ENCODE results near the gene MCTP2.
A peak's percentile ranks its signal among the peaks of the same experiment; 100 is the strongest.

MCTP2 gene

DNA sequence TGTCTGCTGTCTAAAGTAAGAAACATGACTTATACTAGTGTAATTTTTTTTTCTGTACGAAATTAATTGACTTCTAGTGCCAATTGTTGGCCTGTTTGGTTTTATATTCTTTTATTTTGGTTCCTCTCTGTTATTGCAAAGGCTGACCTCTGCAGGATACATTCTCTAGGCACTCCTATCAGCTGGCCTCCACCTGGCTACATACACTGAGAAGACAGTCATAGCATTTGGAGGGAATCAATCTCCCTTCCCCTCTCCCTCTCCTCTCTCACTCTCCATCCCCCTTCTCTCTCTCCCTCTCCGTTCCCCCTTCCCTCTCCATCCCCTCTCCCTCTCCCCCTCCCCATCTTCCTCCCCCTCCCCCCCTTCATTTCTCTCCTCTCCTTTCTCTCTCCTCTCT, 116.7 kb downstream of the MCTP2 start:
- no peak for DNase-seq (ENCODE audit: low read depth)

DNA sequence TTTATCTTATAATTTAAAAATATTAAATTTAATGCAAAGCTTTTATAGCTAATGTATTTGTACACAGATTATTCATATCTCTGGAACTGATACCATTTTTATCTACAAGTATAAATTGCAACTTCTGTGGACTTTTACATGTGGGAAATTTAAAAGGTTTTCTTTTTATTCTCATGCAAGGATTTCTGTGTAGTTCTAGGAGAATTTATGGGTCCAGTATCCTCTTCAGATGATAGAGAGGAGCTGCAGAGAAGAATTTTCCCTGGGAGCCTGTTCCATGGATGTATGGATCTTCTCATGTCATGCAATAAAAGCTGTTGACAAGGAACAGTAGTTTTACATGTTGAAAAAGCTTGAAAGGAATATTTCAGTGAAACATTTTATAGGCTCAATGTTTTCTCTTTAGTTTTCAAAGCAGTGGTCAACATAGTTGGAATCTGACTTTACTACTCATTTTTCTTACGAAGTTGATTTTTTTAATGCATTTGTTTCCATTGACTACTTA, 119.7 kb downstream of the MCTP2 start:
- no peak for DNase-seq (ENCODE audit: low read depth)
- H3K4me3 ChIP-seq (ENCODE audit: control insufficient read depth, low read depth, low read length) = no peak overlapping the region
- TF ChIP-seq, protein P1, sequence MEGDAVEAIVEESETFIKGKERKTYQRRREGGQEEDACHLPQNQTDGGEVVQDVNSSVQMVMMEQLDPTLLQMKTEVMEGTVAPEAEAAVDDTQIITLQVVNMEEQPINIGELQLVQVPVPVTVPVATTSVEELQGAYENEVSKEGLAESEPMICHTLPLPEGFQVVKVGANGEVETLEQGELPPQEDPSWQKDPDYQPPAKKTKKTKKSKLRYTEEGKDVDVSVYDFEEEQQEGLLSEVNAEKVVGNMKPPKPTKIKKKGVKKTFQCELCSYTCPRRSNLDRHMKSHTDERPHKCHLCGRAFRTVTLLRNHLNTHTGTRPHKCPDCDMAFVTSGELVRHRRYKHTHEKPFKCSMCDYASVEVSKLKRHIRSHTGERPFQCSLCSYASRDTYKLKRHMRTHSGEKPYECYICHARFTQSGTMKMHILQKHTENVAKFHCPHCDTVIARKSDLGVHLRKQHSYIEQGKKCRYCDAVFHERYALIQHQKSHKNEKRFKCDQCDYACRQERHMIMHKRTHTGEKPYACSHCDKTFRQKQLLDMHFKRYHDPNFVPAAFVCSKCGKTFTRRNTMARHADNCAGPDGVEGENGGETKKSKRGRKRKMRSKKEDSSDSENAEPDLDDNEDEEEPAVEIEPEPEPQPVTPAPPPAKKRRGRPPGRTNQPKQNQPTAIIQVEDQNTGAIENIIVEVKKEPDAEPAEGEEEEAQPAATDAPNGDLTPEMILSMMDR (IDR thresholded peaks at IDR 0.05; ENCODE audit: control insufficient read depth, insufficient read depth, low read depth, low read length, missing control alignments) = no peak

More for the DNA sequence above, 116.7 kb downstream of the MCTP2 start:
- TF ChIP-seq, protein P1 (IDR thresholded peaks at IDR 0.05; ENCODE audit: control insufficient read depth, insufficient read depth, low read depth, low read length, missing control alignments) = no peak
- no peak overlapping the region for H3K4me3 ChIP-seq (ENCODE audit: control insufficient read depth, low read depth, low read length)

DNA sequence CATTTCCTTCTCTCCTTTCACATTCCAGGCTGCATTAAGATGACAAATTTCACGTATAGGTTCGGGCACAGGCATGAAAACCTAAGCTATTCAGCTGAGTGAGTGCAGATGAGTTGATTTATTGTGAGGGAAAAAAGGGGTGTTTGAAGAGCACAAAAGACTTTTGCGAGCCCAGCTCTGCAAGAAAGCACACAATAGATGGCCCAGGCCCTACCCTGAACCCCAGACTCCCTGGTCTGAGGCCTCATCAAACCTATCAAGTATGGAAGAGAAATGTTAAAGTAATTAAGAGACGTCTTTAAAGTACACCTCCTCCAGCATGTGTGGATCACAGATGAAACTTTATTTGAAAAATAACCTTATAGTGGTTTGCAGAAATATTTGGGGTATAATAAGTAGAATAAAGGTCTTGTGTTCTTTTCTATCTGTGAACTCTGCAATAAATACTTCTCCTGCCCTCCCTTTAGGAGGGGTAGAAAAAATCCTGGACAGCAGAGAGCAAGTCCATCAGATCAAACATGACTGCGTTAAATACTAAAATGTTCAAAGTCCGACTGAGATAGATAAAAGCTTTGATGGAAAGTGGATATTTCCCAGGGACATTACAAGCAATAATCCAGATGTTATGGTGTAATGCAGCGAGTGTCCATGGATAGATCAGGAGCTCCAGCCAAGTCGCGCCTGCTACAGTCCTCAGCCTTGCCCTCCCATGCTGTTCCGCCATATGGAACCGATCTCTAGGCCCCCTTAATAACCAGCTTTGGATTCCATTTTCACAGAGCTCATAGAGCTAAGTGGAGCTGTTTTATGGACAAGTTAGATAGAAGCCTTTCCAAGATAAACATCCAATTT, 121.5 kb downstream of the MCTP2 start:
- no peak for DNase-seq (ENCODE audit: low read depth)
- no peak overlapping the region for H3K4me3 ChIP-seq (ENCODE audit: control insufficient read depth, low read depth, low read length)
- TF ChIP-seq, protein P1 (IDR thresholded peaks at IDR 0.05; ENCODE audit: control insufficient read depth, insufficient read depth, low read depth, low read length, missing control alignments) = no peak

DNA sequence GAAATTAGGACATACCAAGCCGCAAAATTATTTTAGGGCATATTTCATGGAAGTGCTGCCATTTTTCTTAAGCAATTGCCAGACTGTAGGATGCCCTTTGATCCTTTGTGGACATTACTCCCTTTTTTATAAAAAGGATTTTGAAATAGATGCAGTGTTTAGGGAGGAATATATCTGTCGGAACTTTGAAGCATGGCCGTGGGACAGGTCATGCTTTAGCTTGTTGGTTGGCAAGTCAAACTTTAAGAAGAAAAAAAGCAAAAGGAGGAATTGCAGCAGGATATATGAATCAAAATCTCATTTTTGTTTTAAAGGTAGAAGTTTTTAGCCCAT, 122.1 kb downstream of the MCTP2 start:
- DNase-seq (ENCODE audit: low read depth) = peak; percentile 13
- TF ChIP-seq, protein P1 (IDR thresholded peaks at IDR 0.05; ENCODE audit: control insufficient read depth, insufficient read depth, low read depth, low read length, missing control alignments) = no peak
- H3K4me3 ChIP-seq (ENCODE audit: control insufficient read depth, low read depth, low read length) = no peak overlapping the region

DNA sequence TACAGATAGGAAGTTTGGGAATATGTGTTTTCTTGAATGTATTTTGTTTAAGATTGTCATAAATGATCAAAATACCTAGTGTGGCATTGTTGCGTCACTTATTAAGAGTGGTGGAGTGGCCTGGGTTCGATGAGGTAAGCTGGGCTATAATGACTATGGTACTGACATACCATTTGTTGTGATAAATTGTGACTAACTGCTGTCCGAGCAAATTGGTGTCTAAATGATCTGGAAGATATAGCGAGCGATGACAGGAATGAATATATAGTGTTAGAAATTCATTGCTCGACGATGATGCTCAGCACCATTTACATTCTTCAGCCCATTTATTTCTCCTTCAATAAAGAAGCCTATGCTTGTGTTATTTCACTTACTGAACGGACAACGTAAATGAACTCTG, 123.3 kb downstream of the MCTP2 start:
- TF ChIP-seq, protein P1 (IDR thresholded peaks at IDR 0.05; ENCODE audit: control insufficient read depth, insufficient read depth, low read depth, low read length, missing control alignments) = no peak
- no peak overlapping the region for H3K4me3 ChIP-seq (ENCODE audit: control insufficient read depth, low read depth, low read length)
- no peak for DNase-seq (ENCODE audit: low read depth)

DNA sequence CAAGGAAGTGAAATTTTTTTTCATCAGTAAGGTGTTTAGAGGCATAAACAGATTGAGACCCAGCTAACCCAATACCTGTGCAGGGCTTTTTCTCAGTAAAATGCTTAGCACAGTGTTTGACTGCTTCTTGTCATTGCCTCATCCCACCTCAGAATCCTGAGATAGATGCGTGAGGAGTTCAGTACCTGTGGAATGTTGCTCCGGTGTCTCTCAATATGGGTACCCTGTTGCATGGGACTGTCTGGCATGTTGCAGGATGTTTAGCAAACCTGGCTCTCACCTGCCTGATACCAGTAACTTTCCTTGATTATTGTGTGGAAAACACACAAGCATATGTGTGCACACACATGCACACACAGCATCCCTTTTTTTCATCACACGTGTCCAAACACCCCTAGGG, 128.4 kb downstream of the MCTP2 start:
- DNase-seq (ENCODE audit: low read depth) = no peak
- no peak overlapping the region for H3K4me3 ChIP-seq (ENCODE audit: control insufficient read depth, low read depth, low read length)
- TF ChIP-seq, protein P1 (IDR thresholded peaks at IDR 0.05; ENCODE audit: control insufficient read depth, insufficient read depth, low read depth, low read length, missing control alignments) = no peak

Measured in AG09309 (cell line).